ENCODE results near the gene SUSD6. TPM values are rescaled to one million over a fixed set of nuclear protein-coding genes. Genes with fewer than 3 reads are reported as not detected.
A peak's percentile ranks its signal among the peaks of the same experiment; 100 is the strongest.

The SUSD6 gene
- total RNA-seq, 1 experiment from 2014 or later = 24.1 TPM

DNA sequence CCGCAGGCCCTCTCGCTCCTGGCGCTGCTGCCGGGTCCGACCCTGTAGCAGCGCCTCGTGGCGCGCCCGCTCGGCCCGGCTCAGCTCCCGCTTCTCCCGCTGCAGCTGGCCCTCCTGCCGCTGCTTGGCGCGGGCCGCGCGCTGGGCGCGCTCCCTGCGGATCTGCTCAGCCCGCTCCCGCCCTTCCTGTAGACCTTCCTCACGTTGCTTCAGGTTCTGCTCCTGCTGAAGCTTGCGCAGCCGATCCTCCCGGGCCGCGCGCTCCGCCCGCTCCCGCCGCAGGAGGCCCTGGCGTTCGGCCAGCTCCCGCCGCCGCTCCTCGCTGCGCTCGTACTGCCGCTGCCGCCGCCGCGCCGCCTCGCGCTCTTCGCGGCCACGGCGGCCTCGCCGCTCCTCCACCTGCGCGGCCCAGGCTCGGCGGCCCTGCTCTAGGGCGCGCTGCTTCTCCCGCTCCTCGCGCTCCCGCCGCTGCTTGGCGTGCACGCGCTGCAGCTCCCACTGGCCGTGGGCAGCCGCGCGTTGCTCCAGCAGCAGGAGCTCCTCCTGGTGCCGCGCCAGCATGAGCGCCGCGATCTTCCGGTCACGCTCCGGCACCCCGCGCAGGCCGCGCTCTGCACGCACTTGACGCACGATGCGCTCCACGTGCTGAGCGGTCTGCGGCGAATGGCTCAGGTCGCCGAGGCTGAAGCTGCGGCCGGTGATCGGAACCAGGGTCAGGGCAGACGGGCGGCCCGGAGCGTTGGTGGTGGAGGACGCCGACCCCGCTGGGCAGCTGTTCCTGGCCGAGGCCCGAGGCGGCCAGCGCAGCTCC, 39.2 kb upstream of the SUSD6 start:
- Histone ChIP-seq H3K79me2 (ENCODE audit: low read depth) (no peaks in the 10 kb centered on the region), H2AFZ (no peak overlapping the region), H3K9me2 (ENCODE audit: insufficient read depth) (no peaks in the 10 kb centered on the region), H3F3A (ENCODE audit: insufficient read depth, low read depth) (peaks cover 6% of the 10 kb centered on the region; the same call in 1 of the 2 replicates), H3K27me3 (ENCODE audit: insufficient read depth, low read depth) (peaks cover 35% of the 10 kb centered on the region), H4K20me1 (ENCODE audit: insufficient read depth) (no peaks in the 10 kb centered on the region), H3K36me3 (ENCODE audit: low read depth) (no peaks in the 10 kb centered on the region), H3K9me3 (ENCODE audit: insufficient read depth, low read depth) (no peaks in the 10 kb centered on the region), H3K4me3 (no peak overlapping the region), H3K4me1 (replicated peaks; ENCODE audit: insufficient read depth) (peaks cover 8% of the 10 kb centered on the region; the same call in 1 of the 2 replicates), H3K4me2 (no peak overlapping the region), H3K27ac (no peak overlapping the region)
- DNase-seq = peak in 1 of 2 experiments; percentile 41
- ChIA-PET POLR2A (ENCODE audit: unreplicated experiment) (interaction anchor here (0.6 to 0.7 kb wide), 2 partner anchors 89 to 167 kb away, joined by 3 to 4 read pairs; no protein-coding TSS in a partner anchor), CTCF (interaction anchor here (0.6 kb wide), 1 partner anchor 73 kb away, joined by 3 read pairs; no protein-coding TSS in a partner anchor)
- intact Hi-C loops (cut with micrococcal nuclease; ENCODE audit: unreplicated experiment) = loop anchor here (5.0 kb wide), 1 partner anchor 100 kb away; no protein-coding TSS in a partner anchor
- TF ChIP-seq, protein P1, sequence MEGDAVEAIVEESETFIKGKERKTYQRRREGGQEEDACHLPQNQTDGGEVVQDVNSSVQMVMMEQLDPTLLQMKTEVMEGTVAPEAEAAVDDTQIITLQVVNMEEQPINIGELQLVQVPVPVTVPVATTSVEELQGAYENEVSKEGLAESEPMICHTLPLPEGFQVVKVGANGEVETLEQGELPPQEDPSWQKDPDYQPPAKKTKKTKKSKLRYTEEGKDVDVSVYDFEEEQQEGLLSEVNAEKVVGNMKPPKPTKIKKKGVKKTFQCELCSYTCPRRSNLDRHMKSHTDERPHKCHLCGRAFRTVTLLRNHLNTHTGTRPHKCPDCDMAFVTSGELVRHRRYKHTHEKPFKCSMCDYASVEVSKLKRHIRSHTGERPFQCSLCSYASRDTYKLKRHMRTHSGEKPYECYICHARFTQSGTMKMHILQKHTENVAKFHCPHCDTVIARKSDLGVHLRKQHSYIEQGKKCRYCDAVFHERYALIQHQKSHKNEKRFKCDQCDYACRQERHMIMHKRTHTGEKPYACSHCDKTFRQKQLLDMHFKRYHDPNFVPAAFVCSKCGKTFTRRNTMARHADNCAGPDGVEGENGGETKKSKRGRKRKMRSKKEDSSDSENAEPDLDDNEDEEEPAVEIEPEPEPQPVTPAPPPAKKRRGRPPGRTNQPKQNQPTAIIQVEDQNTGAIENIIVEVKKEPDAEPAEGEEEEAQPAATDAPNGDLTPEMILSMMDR (conservative IDR thresholded peaks at IDR 0.05) = no peak
- no peak for TF ChIP-seq EZH2 (IDR thresholded peaks at IDR 0.05; ENCODE audit: low read depth)
- no TSS peak for BruUV-seq (replicated peaks)

DNA sequence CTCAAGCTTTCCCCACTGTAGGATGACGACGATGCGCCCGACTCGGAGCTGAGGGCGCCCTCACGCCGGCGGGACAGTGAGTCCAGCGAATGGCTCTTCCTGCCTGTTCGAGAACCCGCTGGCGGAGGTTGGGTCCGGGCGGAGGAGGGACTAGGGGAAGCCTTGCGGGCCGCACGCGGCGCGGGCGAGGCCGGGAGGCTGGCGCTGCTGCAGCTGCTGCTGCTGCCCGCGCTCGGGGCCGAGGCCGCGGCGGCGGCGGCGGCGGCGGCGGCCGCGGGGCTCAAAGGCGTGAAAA, 38.6 kb upstream of the SUSD6 start:
- Histone ChIP-seq H3K27ac (no peak overlapping the region), H3K79me2 (ENCODE audit: low read depth) (no peaks in the 10 kb centered on the region), H3F3A (ENCODE audit: insufficient read depth, low read depth) (peaks cover 6% of the 10 kb centered on the region; the same call in 1 of the 2 replicates), H3K4me1 (replicated peaks; ENCODE audit: insufficient read depth) (peaks cover 8% of the 10 kb centered on the region; the same call in 1 of the 2 replicates), H3K36me3 (ENCODE audit: low read depth) (no peaks in the 10 kb centered on the region), H2AFZ (no peak overlapping the region), H3K9me2 (ENCODE audit: insufficient read depth) (no peaks in the 10 kb centered on the region), H3K9me3 (ENCODE audit: insufficient read depth, low read depth) (no peaks in the 10 kb centered on the region), H4K20me1 (ENCODE audit: insufficient read depth) (no peaks in the 10 kb centered on the region), H3K4me2 (no peak overlapping the region), H3K4me3 (no peak overlapping the region), H3K27me3 (ENCODE audit: insufficient read depth, low read depth) (peaks cover 29% of the 10 kb centered on the region)
- no TSS peak for BruUV-seq (replicated peaks)
- CTCF ChIA-PET = interaction anchor here (0.6 kb wide), 1 partner anchor 74 kb away, joined by 3 read pairs; no protein-coding TSS in a partner anchor
- POLR2A ChIA-PET (ENCODE audit: unreplicated experiment) = no interaction called here
- TF ChIP-seq, protein P1 (conservative IDR thresholded peaks at IDR 0.05) = no peak
- TF ChIP-seq EZH2 (IDR thresholded peaks at IDR 0.05; ENCODE audit: low read depth) = no peak
- DNase-seq = no peak
- intact Hi-C loops (cut with micrococcal nuclease; ENCODE audit: unreplicated experiment) = loop anchor here (5.0 kb wide), 1 partner anchor 100 kb away; no protein-coding TSS in a partner anchor

DNA sequence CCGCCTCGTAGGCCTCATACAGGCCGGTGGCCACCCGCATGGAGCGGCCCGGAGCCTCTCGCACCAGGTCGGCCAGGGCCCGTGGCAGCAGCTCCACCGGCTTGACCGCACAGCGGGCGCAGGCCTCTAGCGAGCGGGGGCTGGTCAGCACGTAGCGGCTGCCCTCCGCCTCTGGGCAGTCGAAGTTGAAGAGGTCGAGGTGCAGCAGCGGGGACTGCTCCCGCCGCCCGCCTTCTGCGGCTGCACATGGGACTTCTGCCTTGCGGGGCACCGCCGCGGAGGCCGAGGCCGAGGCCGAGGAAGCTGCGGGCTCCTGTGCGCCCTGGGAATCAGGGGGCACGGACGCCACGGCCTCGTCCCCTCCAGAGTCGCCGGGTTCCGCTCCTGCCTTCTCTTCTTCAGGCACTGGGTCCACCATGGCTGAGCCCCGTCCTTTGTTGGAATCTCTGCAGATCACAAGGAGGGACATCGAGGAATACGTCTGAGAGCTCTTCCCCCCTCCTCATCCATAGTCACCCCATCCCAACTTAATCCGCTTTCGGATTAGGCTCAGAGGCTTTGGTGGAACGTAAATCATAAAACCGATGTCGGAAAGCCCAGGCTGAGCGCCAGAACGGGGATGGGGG, 38.1 kb upstream of the SUSD6 start:
- intact Hi-C loops (cut with micrococcal nuclease; ENCODE audit: unreplicated experiment) = loop anchor here (5.0 kb wide), 1 partner anchor 101 kb away; no protein-coding TSS in a partner anchor
- no TSS peak for BruUV-seq (replicated peaks)
- peak overlapping the region; percentile 67; the same call in 1 of the 2 replicates for H3K4me2 ChIP-seq

More for the DNA sequence above, 38.1 kb upstream of the SUSD6 start:
- ChIA-PET POLR2A (ENCODE audit: unreplicated experiment) (no interaction called here), CTCF (interaction anchor here (0.8 to 2.0 kb wide), 2 partner anchors 11 to 38 kb away, joined by 3 to 14 read pairs; no protein-coding TSS in a partner anchor)
- no peaks in the 10 kb centered on the region for H3K9me3 ChIP-seq (ENCODE audit: insufficient read depth, low read depth)
- no peaks in the 10 kb centered on the region for H3K79me2 ChIP-seq (ENCODE audit: low read depth)
- no peaks in the 10 kb centered on the region for H4K20me1 ChIP-seq (ENCODE audit: insufficient read depth)
- peaks cover 8% of the 10 kb centered on the region; the same call in 1 of the 2 replicates for H3K4me1 ChIP-seq (replicated peaks; ENCODE audit: insufficient read depth)
- no peaks in the 10 kb centered on the region for H3K9me2 ChIP-seq (ENCODE audit: insufficient read depth)
- peak in 1 of 2 experiments; percentile 19 for DNase-seq
- no peak for TF ChIP-seq EZH2 (IDR thresholded peaks at IDR 0.05; ENCODE audit: low read depth)
- TF ChIP-seq, protein P1 (conservative IDR thresholded peaks at IDR 0.05) = no peak
- no peaks in the 10 kb centered on the region for H3K36me3 ChIP-seq (ENCODE audit: low read depth)
- no peak overlapping the region for H3K4me3 ChIP-seq
- H3F3A ChIP-seq (ENCODE audit: insufficient read depth, low read depth) = peaks cover 6% of the 10 kb centered on the region; the same call in 1 of the 2 replicates
- H3K27ac ChIP-seq = no peak overlapping the region
- H3K27me3 ChIP-seq (ENCODE audit: insufficient read depth, low read depth) = peaks cover 24% of the 10 kb centered on the region
- H2AFZ ChIP-seq = no peak overlapping the region

Measured in PC-9 (cell line).